ENCODE measurements around the gene PLPP4. TPM values are rescaled to one million over a fixed set of nuclear protein-coding genes. Genes with fewer than 3 reads are reported as not detected.

The PLPP4 gene
- total and polyA plus RNA-seq, 2 donors from 2014 or later = 6.4 to 11.2 TPM

GRCh38 chr10:120541984-120542383 is 85.0 kb downstream of the PLPP4 start:
- Histone ChIP-seq H3K27me3 (ENCODE audit: control insufficient read depth, insufficient read depth, low read length) (no peaks in the 10 kb centered on the region), H3K27ac (ENCODE audit: low read depth in 2 of 2, low read length in 2 of 2) (no peak overlapping the region), H3K4me1 (ENCODE audit: control insufficient read depth in 2 of 3, insufficient read depth in 2 of 3, low read depth in 1 of 3, low read length in 3 of 3) (no peaks in the 10 kb centered on the region), H3K36me3 (ENCODE audit: control insufficient read depth in 2 of 3, insufficient read depth in 3 of 3, low read length in 3 of 3) (no peaks in the 10 kb centered on the region), H3K9me3 (ENCODE audit: control insufficient read depth in 2 of 3, insufficient read depth in 1 of 3, low read length in 3 of 3) (peaks cover 0 to 2% (median 0%) of the 10 kb centered on the region in 3 donors), H3K9ac (ENCODE audit: low read length in 3 of 3) (no peak overlapping the region), H3K4me3 (ENCODE audit: low read length in 3 of 3) (no peak overlapping the region)
- no peak for TF ChIP-seq CTCF (IDR thresholded peaks at IDR 0.05; ENCODE audit: borderline replicate concordance, extremely low read depth, insufficient read depth)
- intact Hi-C loops (cut with DNase I) = no loop called here
- DNase-seq = no peak
- FAIRE-seq = no peak

- no peaks in the 10 kb centered on the region for H3K36me3 ChIP-seq (ENCODE audit: control insufficient read depth in 2 of 3, insufficient read depth in 3 of 3, low read length in 3 of 3)
- intact Hi-C loops (cut with DNase I) = no loop called here
- H3K9ac ChIP-seq (ENCODE audit: low read length in 3 of 3) = no peak overlapping the region
- FAIRE-seq = no peak
- peaks cover 0 to 2% (median 0%) of the 10 kb centered on the region in 3 donors for H3K9me3 ChIP-seq (ENCODE audit: control insufficient read depth in 2 of 3, insufficient read depth in 1 of 3, low read length in 3 of 3)
- no peak overlapping the region for H3K4me3 ChIP-seq (ENCODE audit: low read length in 3 of 3)
- no peak for DNase-seq
- H3K27me3 ChIP-seq (ENCODE audit: control insufficient read depth, insufficient read depth, low read length) = no peaks in the 10 kb centered on the region
- no peak for TF ChIP-seq CTCF (IDR thresholded peaks at IDR 0.05; ENCODE audit: borderline replicate concordance, extremely low read depth, insufficient read depth)
- no peaks in the 10 kb centered on the region for H3K4me1 ChIP-seq (ENCODE audit: control insufficient read depth in 2 of 3, insufficient read depth in 2 of 3, low read depth in 1 of 3, low read length in 3 of 3)
- no peak overlapping the region for H3K27ac ChIP-seq (ENCODE audit: low read depth in 2 of 2, low read length in 2 of 2)
Observed at GRCh38 chr10:120542591-120542990, 85.6 kb downstream of the PLPP4 start.

GRCh38 chr10:120543291-120543690 is 86.3 kb downstream of the PLPP4 start:
- Histone ChIP-seq H3K9me3 (ENCODE audit: control insufficient read depth in 2 of 3, insufficient read depth in 1 of 3, low read length in 3 of 3) (peaks cover 0 to 2% (median 0%) of the 10 kb centered on the region in 3 donors), H3K4me3 (ENCODE audit: low read length in 3 of 3) (no peak overlapping the region), H3K36me3 (ENCODE audit: control insufficient read depth in 2 of 3, insufficient read depth in 3 of 3, low read length in 3 of 3) (no peaks in the 10 kb centered on the region), H3K27ac (ENCODE audit: low read depth in 2 of 2, low read length in 2 of 2) (no peak overlapping the region), H3K9ac (ENCODE audit: low read length in 3 of 3) (no peak overlapping the region), H3K4me1 (ENCODE audit: control insufficient read depth in 2 of 3, insufficient read depth in 2 of 3, low read depth in 1 of 3, low read length in 3 of 3) (no peaks in the 10 kb centered on the region), H3K27me3 (ENCODE audit: control insufficient read depth, insufficient read depth, low read length) (no peaks in the 10 kb centered on the region)
- DNase-seq (no peak), FAIRE-seq (no peak)
- intact Hi-C loops (cut with DNase I) = no loop called here
- no peak for TF ChIP-seq CTCF (IDR thresholded peaks at IDR 0.05; ENCODE audit: borderline replicate concordance, extremely low read depth, insufficient read depth)

- FAIRE-seq (no peak), DNase-seq (no peak)
- H3K4me1 ChIP-seq (ENCODE audit: control insufficient read depth in 2 of 3, insufficient read depth in 2 of 3, low read depth in 1 of 3, low read length in 3 of 3) = no peaks in the 10 kb centered on the region
- no peak for TF ChIP-seq CTCF (IDR thresholded peaks at IDR 0.05; ENCODE audit: borderline replicate concordance, extremely low read depth, insufficient read depth)
- H3K36me3 ChIP-seq (ENCODE audit: control insufficient read depth in 2 of 3, insufficient read depth in 3 of 3, low read length in 3 of 3) = no peaks in the 10 kb centered on the region
- H3K9me3 ChIP-seq (ENCODE audit: control insufficient read depth in 2 of 3, insufficient read depth in 1 of 3, low read length in 3 of 3) = peaks cover 0 to 4% (median 0%) of the 10 kb centered on the region in 3 donors
- no peak overlapping the region for H3K4me3 ChIP-seq (ENCODE audit: low read length in 3 of 3)
- H3K27ac ChIP-seq (ENCODE audit: low read depth in 2 of 2, low read length in 2 of 2) = no peak overlapping the region
- H3K27me3 ChIP-seq (ENCODE audit: control insufficient read depth, insufficient read depth, low read length) = no peaks in the 10 kb centered on the region
- intact Hi-C loops (cut with DNase I) = no loop called here
- no peak overlapping the region for H3K9ac ChIP-seq (ENCODE audit: low read length in 3 of 3)
Observed at GRCh38 chr10:120548210-120548609, 91.2 kb downstream of the PLPP4 start.

Data from kidney (tissue), 14 donors.